Fibroblast of peridontal ligament (primary cell): ENCODE data around the gene NSG1.
"Not testable (repeated sequence)": the region's sequence is repeated elsewhere in the genome, so short reads cannot be mapped to it uniquely, and the experiment has no call there.

Experiments
- DNase-seq: peaks from one replicate; pipeline ENCODE4 v3.0.0-alpha.2; 2010; ENCODE audit errors: extremely low read depth

NSG1 gene

DNA sequence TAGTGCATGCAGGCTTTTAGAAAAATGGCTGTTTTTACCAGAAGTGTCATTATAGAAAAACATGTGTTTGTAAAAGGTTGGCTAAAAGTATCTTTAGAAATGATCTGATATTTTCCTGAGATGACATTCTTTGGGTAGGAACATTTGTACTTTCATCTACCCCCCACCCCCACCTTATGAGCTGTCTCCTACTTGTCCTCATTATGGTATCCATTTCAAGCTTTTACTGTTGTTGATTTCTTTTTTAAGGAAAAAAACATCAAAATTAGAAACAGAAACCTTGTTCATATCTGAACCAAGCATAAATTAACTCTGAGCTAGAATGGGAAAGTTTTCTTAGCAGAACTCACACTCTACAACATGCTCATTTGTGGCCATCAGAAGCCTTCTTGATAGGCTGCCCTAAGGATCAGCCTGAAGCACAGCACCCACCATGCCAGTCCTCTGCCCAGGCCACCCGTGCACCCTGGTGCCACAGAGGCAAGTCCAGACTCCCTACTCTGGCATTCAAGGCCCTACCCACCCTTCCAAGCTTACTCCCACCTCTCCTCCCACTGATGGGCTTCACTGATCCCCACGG lies 49.4 kb downstream of the NSG1 start:
- DNase-seq = no peak

DNA sequence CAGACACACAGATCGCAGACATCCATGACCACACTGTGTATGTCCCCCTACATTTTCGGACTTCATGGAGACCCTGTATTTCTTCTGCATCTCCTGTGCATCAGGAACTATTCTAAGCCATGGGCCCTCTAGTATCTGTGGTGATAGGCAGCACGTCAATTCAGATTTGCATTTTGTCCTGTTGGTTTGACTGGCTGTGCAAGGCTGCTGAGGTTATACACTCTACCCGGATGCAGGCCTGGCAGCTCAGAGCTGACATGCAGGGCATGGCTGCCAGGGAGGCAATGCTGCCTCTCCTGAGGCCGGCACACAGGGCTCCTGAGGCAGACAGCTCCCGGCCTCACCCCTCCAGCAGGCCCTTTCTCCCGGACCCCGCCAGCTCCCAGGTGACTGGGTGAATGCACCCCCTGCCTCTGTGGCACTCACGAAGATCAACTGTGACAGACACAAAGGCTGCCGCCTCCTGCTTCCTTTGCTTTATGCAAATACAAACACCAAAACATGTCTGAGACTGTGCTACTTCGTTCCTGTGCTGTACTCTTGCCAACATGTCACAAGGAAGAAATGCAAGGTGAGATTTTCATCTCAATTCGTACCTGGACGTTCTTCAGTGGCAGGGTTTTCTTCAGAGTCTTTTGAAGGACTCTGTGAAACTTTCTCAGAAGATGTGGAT lies 51.0 kb downstream of the NSG1 start:
- no peak for DNase-seq

DNA sequence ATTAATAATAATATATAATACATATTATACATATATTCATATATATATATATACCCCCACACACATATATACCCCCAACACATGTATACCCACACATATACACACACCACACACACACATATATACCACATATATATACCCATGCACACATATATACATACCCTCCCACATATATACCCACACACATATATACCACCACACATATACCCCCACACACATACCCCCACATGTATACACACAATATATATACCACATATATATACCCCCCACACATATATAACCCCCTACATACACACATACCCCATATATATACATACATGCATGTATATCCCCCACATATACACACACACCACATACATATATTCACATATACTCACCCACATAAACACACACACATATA lies 52.0 kb downstream of the NSG1 start:
- DNase-seq = no peak

DNA sequence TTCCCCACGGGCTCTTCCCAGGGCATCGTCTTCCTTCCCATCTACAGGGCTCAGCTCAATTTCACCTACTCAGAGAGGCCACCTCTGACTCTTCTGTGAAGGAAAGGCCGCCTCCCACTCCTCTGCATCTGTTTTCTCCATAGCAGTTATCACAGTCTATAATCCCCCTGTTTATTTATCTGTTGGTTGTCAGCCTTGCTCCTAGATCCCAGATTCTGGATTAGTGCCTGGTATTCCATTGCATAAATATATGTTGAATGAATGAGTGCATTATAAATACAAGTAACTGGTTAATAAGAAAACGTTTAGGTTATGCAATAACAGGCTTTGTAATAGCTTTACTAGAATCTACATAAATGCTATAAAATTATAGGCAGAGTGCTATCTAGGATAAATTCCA lies 52.9 kb downstream of the NSG1 start:
- DNase-seq = no peak

DNA sequence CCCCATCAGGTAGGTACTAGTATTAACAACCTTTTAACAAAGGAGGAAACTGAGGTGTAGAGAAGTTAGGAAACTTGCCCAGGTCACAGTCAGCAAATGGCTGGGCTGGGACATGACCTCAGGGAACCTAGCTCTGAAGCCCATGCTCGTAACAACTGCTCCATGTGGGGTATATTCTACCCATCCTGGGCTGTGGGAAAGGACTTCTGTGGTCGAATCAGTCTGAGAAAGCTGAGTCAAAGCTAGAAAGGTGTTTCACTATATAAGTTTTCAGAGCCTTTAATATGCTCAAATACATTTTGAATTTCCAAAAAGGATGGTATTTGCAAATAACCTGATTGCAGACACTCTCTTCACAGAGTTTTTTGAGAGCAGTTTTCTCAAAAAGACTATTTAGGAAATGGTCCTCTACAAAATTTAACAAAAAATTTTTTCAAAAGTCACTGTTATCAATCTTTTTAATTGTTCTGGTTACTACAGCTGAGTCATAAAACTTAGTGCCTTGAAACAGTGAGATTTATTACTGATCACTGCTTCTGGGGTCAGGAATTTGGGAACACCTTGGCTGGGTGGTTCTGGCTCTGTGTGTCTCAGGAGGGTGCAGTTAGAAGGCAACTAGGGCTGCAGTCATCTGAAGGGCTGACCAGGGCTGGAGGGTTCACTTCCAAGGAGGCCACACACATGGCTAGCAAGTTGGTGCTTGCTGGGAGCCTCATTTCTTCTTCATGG lies 53.6 kb downstream of the NSG1 start:
- no peak for DNase-seq

DNA sequence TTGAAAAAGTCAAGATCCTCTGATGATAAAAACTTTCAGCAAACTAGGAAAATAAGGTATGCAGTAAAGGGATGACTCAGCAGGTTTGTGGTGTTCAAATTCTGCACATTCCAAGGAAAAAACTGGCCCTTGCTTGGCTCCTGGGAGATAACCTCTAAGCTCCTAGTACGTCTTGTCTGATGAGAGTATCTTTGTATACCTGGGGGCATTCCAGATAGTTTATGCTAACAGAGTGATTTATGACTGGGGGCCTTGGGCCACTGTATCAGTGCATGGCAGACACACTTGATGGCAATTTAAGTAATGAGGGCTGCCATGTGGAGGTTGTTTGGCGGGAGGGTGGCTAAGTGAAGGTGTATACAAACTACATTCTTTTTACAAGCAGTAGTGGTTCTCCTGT lies 56.9 kb downstream of the NSG1 start:
- peak; percentile 62 for DNase-seq

DNA sequence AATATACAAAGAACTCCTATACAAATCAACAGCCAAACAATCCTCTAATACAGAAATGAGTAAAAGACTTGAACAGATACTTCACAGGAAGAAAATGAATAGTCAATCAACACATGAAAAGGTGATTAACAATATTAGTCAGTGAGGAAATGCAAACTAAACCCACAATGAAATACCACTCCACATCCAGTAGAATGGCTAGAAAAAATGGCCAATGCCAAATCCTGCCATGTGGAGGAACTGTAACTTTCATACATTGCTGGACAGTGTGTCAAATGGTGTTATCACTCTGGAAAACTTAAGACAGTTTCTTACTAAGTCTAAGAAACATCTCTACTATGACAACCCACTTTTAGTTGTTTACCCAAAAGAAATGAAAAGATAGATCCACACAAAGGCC lies 59.5 kb downstream of the NSG1 start:
- DNase-seq = no peak

DNA sequence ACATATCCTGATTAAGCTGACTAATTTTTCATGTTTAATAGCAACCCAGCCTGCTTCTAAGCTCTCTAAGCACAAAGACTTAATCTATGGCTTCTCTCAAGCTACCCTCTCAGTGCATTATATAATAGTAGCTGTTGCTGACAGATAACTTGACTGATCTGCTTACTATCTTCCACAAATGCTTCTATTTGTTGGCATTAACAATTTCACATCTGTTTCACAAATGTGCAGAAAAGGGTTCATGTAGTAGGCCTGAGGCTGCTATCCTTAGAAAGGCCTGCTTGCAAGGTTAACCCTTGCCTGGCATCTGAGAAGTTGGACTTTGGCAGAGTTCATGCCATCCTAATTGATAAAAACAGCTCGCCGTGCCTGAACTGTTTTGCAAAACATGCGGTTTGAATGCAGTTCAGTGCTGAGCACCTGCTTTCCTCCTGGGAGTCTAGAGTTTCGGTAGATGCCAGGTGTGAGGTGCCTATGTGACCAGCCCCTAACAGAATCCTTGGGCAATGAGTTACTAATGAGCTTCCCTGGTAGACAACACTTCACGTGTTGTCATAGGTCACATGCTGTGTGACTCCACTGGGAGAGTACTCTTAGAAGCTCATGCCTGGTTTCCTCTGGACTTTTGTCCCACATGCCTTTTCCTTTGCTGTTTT lies 68.4 kb downstream of the NSG1 start:
- no peak for DNase-seq

DNA sequence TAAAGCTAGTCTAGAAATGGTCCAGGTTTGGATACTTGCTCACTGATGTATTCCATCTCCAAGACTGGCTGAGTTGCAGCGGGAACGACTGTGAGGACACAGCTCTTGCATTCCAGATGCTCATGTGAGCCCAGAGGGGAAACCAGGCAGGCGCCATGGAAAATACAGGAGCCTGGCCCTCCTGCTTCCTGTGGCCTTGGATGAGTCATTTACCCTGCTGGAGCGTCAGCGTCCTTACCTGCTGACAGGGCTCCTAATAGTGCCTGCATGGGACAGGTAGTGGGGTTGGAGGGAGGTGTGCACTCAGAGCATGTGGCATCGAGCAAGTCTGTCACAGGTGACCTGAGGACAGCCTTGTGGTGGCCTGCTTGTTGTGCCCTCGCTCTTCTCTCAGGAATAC lies 69.4 kb downstream of the NSG1 start:
- DNase-seq = no peak

DNA sequence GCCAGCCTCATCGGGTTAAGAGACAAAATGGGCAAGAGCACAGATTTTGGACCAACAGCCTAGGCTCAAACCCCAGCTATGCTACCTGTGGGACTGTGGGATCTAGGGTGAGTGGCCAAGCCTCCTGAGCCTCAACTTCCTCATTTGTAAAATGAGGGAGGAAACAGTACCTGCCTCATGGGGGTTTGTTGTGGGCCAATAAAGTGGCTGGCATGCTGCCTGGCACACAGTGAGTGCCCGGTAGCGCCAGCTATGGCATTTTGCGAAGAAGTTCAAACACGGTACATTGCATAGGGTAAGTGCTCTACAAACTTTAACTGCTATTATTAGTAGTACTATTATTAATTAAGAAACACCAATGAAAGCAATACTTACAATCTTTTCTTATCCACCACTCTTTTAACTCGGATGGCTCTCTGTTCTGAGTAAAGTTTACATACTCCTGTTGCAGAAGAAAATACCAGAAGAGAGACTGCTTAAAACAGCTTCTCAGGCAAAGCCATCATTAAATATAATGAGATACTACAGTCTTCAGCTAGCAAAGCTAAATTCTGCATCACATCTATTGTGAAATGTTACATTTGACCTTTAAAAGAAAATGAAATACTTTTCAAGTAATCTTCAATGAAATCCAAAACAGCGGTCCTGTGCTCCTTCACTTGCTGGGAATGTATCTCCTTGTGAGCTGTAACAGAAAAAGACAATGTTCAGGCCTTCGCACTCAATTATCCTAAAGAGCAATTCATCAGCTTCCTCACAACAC lies 70.1 kb downstream of the NSG1 start:
- no peak for DNase-seq

DNA sequence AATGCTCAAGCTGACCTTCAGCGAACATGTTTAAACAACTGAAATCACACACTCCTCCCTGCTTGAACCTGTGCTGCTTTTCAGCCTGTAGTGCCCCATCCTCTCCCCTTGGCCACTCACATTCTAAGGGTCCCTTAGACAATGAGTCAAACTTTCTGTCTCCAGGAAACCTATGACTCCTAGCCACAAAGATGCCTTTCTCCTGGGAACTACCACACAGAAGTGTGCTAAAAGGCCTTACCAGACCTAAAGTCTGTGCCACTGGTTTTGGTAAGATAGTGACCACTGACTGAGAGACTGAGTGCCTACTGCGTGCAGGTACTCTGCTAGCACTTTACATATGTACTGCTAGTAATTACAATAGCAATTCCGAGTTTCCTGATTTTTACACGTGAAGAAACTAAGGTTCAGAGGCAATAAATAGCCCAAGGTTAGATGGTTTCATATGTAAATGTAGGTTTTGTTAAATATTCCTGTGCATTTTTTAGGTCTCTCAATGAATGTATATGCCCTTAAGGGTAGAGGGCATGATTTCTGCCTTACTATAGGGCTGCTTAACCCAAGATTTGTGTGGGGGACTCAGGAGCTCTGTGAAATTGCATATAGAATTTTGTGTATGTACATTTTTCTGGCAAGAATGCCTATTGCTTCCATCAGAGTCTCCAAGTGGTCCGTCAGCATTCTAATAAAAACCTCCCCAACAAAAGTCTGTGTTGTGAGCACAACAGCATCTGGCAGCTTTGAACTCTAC lies 71.1 kb downstream of the NSG1 start:
- peak; percentile 42 for DNase-seq

DNA sequence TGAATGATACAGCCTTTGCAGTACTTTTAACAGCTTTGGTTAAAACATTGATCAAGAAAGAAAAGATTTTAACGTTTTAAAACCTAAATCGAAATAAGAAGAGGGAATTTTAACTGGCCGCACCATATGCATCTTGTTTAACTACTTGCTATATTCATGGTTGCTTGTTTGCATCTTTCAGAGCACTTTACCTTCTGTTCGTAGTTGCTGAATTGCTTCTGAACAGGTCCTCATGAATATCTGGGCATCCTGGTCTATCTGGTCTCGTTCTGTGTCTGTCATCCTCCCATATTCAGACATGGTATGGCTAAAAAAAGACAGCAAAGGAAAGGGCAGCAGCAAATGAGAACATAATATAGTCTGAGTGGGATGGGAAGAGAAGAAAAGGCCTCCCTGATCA lies 72.3 kb downstream of the NSG1 start:
- no peak for DNase-seq

DNA sequence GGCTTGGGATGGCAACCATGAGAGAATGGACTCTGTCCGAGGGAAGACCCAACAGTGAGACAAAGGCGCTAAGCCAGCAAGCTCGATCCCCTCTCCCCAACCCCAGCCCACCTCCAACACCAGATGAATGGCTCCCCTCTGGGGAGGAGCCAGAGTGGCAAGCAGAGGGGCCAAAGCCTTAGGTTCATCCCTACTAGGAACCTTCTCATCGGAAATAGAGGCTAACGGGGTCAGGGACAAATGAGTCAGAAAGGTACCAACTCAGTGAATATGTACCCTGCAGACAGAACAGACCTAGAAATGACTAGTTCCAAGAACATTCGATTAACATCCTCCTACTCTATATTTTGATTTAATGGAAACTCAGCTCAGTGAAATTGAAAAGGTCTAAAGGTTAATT lies 73.9 kb downstream of the NSG1 start:
- no peak for DNase-seq

DNA sequence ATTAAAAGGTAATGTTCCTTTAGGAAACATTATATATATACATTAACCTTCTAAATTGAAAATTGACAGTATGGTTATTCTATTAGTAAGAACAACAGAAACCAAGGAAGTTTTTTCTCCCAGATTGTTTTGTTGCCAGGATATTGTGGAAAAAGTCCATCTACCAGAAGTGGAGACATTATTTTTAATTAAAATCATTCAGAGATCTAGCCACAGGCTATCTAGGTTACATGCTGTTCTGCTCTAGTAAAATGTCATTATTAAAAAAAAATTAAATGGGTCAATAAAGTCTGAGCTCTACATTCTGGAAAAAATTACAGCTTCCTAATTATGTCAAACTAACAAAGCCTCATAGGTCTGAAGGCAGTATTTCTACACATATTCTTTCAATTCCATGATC lies 74.3 kb downstream of the NSG1 start:
- DNase-seq = no peak

DNA sequence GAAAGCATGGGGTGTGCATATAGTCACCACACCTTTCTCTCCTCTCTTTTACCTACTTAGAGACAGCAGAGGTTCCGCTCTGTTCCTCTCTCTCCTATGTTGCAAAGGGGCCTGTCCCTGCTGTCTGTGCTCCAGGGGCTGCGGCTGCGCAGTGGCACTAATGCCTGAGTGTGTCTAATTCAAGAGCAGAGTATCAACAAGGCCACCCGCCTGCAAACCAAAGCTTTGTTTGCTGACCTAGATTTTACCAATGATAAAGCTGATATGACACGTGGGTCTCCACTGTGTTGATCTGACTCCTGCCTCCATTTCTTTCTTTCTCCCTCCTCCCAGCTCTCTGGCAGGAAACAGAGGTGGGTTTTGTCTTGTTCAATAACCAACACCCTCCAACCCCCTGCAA lies 74.9 kb downstream of the NSG1 start:
- DNase-seq = no peak

DNA sequence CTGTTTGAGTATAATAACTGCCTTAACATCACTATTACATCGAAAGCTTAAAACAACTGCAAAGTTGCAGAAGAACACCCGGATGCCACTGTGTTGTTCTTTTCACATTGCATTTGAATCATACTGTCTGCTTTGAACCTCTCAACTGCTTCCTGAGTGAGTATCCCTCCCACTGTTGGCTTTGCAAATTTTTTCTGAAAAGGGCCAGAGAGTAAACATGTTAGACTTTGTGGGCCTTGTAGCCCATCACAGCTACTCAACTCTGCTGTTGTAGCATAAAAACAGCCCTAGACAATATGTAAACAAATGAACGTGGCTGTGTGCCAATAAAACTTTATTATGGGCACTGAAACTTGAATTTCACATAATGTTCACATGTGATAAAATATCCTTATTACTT lies 76.1 kb downstream of the NSG1 start:
- no peak for DNase-seq

DNA sequence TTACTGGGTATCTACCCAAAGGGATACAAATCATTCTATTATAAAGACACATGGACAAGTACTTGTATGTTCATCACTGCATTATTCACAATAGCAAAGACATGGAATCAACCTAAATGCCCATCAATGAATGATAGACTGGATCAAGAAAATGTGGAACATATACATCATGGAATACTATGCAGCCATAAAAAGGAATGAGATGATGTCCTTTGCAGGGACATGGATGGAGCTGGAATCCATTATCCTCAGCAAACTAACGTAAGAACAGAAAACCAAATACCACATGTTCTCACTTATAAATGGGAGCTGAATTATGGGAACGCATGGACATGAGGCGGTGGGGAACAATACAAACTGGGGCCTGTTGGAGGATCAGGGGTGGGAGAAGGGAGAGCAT lies 78.3 kb downstream of the NSG1 start:
- not testable (repeated sequence) for DNase-seq
